ENCODE measurements around the gene NSD2.

DNA sequence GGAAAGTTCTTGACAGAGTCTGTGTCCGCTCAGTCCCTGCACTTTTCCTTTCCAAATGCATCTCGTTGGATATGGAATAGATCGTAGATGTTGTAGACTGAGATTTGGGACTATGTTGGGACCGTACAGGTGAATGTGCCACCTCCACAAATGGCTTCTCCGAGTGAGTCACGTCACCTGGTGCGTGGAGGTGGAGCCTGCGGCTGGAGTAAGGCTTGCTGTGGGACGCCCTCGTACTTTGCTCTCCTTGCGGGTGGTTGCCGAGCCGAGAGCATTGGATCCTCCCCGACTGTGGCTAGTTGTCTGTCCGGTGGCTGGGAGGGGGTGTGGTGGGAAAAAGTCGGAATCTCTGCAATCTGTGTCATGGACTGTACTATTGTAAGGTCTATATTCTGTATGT, 77.0 kb downstream of the NSD2 start:
- TF ChIP-seq, protein P1, sequence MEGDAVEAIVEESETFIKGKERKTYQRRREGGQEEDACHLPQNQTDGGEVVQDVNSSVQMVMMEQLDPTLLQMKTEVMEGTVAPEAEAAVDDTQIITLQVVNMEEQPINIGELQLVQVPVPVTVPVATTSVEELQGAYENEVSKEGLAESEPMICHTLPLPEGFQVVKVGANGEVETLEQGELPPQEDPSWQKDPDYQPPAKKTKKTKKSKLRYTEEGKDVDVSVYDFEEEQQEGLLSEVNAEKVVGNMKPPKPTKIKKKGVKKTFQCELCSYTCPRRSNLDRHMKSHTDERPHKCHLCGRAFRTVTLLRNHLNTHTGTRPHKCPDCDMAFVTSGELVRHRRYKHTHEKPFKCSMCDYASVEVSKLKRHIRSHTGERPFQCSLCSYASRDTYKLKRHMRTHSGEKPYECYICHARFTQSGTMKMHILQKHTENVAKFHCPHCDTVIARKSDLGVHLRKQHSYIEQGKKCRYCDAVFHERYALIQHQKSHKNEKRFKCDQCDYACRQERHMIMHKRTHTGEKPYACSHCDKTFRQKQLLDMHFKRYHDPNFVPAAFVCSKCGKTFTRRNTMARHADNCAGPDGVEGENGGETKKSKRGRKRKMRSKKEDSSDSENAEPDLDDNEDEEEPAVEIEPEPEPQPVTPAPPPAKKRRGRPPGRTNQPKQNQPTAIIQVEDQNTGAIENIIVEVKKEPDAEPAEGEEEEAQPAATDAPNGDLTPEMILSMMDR (IDR thresholded peaks at IDR 0.05): no peak
- TF ChIP-seq ZFX (IDR thresholded peaks at IDR 0.05; ENCODE audit: borderline replicate concordance): no peak
